IMR-90 (cell line): Measurements from ENCODE around the gene NCOA3. TPM values are rescaled to one million over a fixed set of nuclear protein-coding genes. Genes with fewer than 3 reads are reported as not detected.

Source experiments
- ATAC-seq: fragments of 200-7000 bp; cut with Tn5 transposase; 2 replicates; pipeline ENCODE4 v1.9.1; 2020; ENCODE audit warnings: low read depth, mild to moderate bottlenecking, moderate library complexity
- BruUV-seq: library from RNA; stranded (reverse); fragments of 400-500 nt; replicated peaks from 2 replicates; lab custom pipeline; 2021; lab: Mats Ljungman, UMichigan
- CTCF ChIA-PET: fragments of 300-600 bp; formaldehyde crosslinking; extraction: SDS; loops from one replicate; lab custom pipeline; 2021; ENCODE audit warnings: antibody characterized with exemption; lab: Yijun Ruan, JAX
- POLR2A ChIA-PET: fragments of 300-600 bp; sonication (Branson Sonifier 250); formaldehyde crosslinking; loops from one replicate; lab custom pipeline; 2022; ENCODE audit warnings: antibody characterized with exemption; ENCODE audit not compliant: unreplicated experiment; lab: Charles Lee
- DNase-seq: peaks from one replicate; pipeline ENCODE4 v3.0.0; 2013
- H2AFZ ChIP-seq: replicated peaks from 2 replicates; pipeline ENCODE3; 2013; ENCODE audit warnings: low read length, mild to moderate bottlenecking; ENCODE audit not compliant: poor library complexity
- H2AK5ac ChIP-seq: 2 replicates; pipeline ENCODE4 v1.6.1; 2013; ENCODE audit warnings: low read depth, low read length, inconsistent platforms
- H2AK9ac ChIP-seq: replicated peaks from 2 replicates; pipeline ENCODE3; 2013; ENCODE audit warnings: mild to moderate bottlenecking, low read depth, low read length, moderate library complexity; ENCODE audit not compliant: poor library complexity
- H2BK120ac ChIP-seq: 2 replicates; pipeline ENCODE4 v1.6.1; 2013; ENCODE audit warnings: low read depth, low read length, inconsistent platforms
- H2BK15ac ChIP-seq: 3 replicates; pipeline ENCODE4 v1.6.1; 2013; ENCODE audit warnings: low read depth, low read length, inconsistent platforms
- H2BK20ac ChIP-seq: 2 replicates; pipeline ENCODE4 v1.6.1; 2013; ENCODE audit warnings: low read depth, mild to moderate bottlenecking, inconsistent platforms, low read length, moderate library complexity
- H2BK5ac ChIP-seq: 2 replicates; pipeline ENCODE4 v1.6.1; 2013; ENCODE audit warnings: mild to moderate bottlenecking, low read depth, low read length, inconsistent platforms; ENCODE audit not compliant: poor library complexity, severe bottlenecking
- H3K14ac ChIP-seq: replicated peaks from 2 replicates; pipeline ENCODE4 v1.6.1; 2013; ENCODE audit warnings: low read depth, low read length, inconsistent platforms
- H3K18ac ChIP-seq: 2 replicates; pipeline ENCODE4 v1.6.1; 2013; ENCODE audit warnings: low read depth, low read length, control low read depth
- H3K23ac ChIP-seq: 2 replicates; pipeline ENCODE4 v1.6.1; 2013; ENCODE audit warnings: low read depth, low read length, inconsistent platforms
- H3K27ac ChIP-seq: 2 replicates; pipeline ENCODE4 v1.5.1; 2013; ENCODE audit warnings: mild to moderate bottlenecking, control low read depth, low read length; ENCODE audit not compliant: insufficient read depth
- H3K27me3 ChIP-seq: 2 replicates; pipeline ENCODE4 v1.6.1; 2013; ENCODE audit warnings: low read length; ENCODE audit not compliant: control insufficient read depth, insufficient read depth
- H3K36me3 ChIP-seq: 2 replicates; pipeline ENCODE4 v1.6.1; 2013; ENCODE audit warnings: low read length, mixed read lengths; ENCODE audit not compliant: control insufficient read depth, insufficient read depth
- H3K4ac ChIP-seq: 2 replicates; pipeline ENCODE4 v1.6.1; 2013; ENCODE audit warnings: low read depth, low read length, inconsistent platforms
- H3K4me1 ChIP-seq: 2 replicates; pipeline ENCODE4 v1.6.1; 2013; ENCODE audit warnings: low read length, mixed read lengths; ENCODE audit not compliant: control insufficient read depth, insufficient read depth
- H3K4me2 ChIP-seq: 2 replicates; pipeline ENCODE4 v1.6.1; 2013; ENCODE audit warnings: low read depth, mild to moderate bottlenecking, control low read depth, low read length, moderate library complexity
- H3K4me3 ChIP-seq: 2 replicates; pipeline ENCODE4 v1.5.1; 2013; ENCODE audit warnings: low read depth, mild to moderate bottlenecking, control low read depth, low read length, moderate library complexity; ENCODE audit not compliant: insufficient read depth
- H3K56ac ChIP-seq: 2 replicates; pipeline ENCODE4 v1.6.1; 2013; ENCODE audit warnings: low read length, inconsistent platforms; ENCODE audit not compliant: insufficient read depth; ENCODE audit errors: extremely low read depth
- H3K79me1 ChIP-seq, 2 experiments: 2 replicates each; pipeline ENCODE4 v1.6.1; 2013; ENCODE audit warnings: low read length in 2 of 2, inconsistent platforms in 1 of 2, low read depth in 1 of 2
- H3K9ac ChIP-seq: 2 replicates; pipeline ENCODE4 v1.6.1; 2013; ENCODE audit warnings: low read depth, low read length, control low read depth
- H3K9me1 ChIP-seq: 2 replicates; pipeline ENCODE4 v1.6.1; 2013; ENCODE audit warnings: low read length, inconsistent platforms; ENCODE audit not compliant: insufficient read depth
- H3K9me3 ChIP-seq: 2 replicates; pipeline ENCODE4 v1.6.1; 2013; ENCODE audit warnings: low read length; ENCODE audit not compliant: control insufficient read depth, insufficient read depth
- H4K20me1 ChIP-seq: 2 replicates; pipeline ENCODE4 v1.6.1; 2013; ENCODE audit warnings: low read length, inconsistent platforms; ENCODE audit not compliant: insufficient read depth
- H4K5ac ChIP-seq: 2 replicates; pipeline ENCODE4 v1.6.1; 2013; ENCODE audit warnings: mild to moderate bottlenecking, low read depth, low read length, control low read depth
- H4K8ac ChIP-seq, 2 experiments: 2 replicates each; pipeline ENCODE4 v1.6.1; 2013; ENCODE audit warnings: low read depth in 2 of 2, low read length in 2 of 2, control low read depth in 1 of 2, inconsistent platforms in 1 of 2
- H4K91ac ChIP-seq: 2 replicates; pipeline ENCODE4 v1.6.1; 2013; ENCODE audit warnings: low read depth, low read length, inconsistent platforms; ENCODE audit not compliant: insufficient read depth
- CEBPB ChIP-seq: IDR thresholded peaks from 2 replicates; pipeline ENCODE4 v1.6.1; 2012; ENCODE audit warnings: low read depth, low read length, improper control_type of control experiment
- RFX5 ChIP-seq: IDR thresholded peaks from 2 replicates; pipeline ENCODE4 v1.8.0; 2012; ENCODE audit warnings: low read depth, mild to moderate bottlenecking, low read length, moderate library complexity
- WGBS, 2 experiments: methylation state at CpG; one replicate each; pipeline versions ENCODE4 v1.1.5 to v1.1.7; 2013; ENCODE audit warnings: missing lambda C conversion rate in 2 of 2; ENCODE audit not compliant: insufficient read length in 1 of 2; ENCODE audit errors: extremely low coverage in 2 of 2; 5-methylcytosine and 5-hydroxymethylcytosine counted together
- dilution Hi-C: fragments of 300-500 bp; cut with HindIII; formaldehyde crosslinking; loops from one replicate; pipeline ENCODE4 v1.14.3; 2018; ENCODE audit warnings: low sequenced_read_pairs; ENCODE audit not compliant: unreplicated experiment
- in situ Hi-C: fragments of 300-500 bp; cut with MboI; formaldehyde crosslinking; loops from 3 replicates; pipeline ENCODE4 v1.14.3; 2019; ENCODE audit warnings: low sequenced_read_pairs, inconsistent platforms, mixed read lengths
- intact Hi-C: fragments of 100-400 bp; cut with micrococcal nuclease; formaldehyde crosslinking; loops from 2 replicates; pipeline ENCODE4 v1.10.0; 2022
- polyA plus RNA-seq, 3 experiments: library from polyadenylated mRNA; depleted of rRNA; stranded (reverse); fragments of >200 nt; gene quantifications; 2 replicates each; pipeline ENCODE4 v1.2.3, GENCODE V29; 2012; ENCODE audit warnings: low replicate concordance in 1 of 3
- total RNA-seq: library from RNA; depleted of rRNA; stranded (reverse); fragments of >200 nt; gene quantifications from 2 replicates; pipeline ENCODE4 v1.2.3, GENCODE V29; 2012

The NCOA3 gene
- total and polyA plus RNA-seq, 2 of the 4 experiments (the other 2 are of a cell fraction): 8.8 to 29.0 TPM

GRCh38 chr20:47502271-47503239 is 868 bp downstream of the NCOA3 start:
- Histone ChIP-seq H4K20me1 (peaks cover 33% of the 10 kb centered on the region; the same call in 1 of the 2 replicates), H2BK120ac (peak overlapping the region; percentile 38; the same call in 1 of the 2 replicates), H2BK15ac (no peak overlapping the region), H4K5ac (no peak overlapping the region), H3K14ac (peak overlapping the region; percentile 66), H3K18ac (peak overlapping the region; percentile 5), H3K4me2 (peak overlapping the region; percentile 94), H3K23ac (peak overlapping the region; percentile 80), H4K8ac (peak overlapping the region in 1 of 2 experiments; percentile 12; a peak in 2 of 4 replicates), H3K27ac (peak overlapping the region; percentile 85), H2AFZ (peak overlapping the region; percentile 95), H3K36me3 (no peaks in the 10 kb centered on the region), H4K91ac (peak overlapping the region; percentile 40), H3K4me3 (peak overlapping the region; percentile 60), H2BK20ac (no peak overlapping the region), H3K4me1 (peaks cover 6% of the 10 kb centered on the region), H3K9ac (peak overlapping the region; percentile 75), H2AK5ac (peak overlapping the region; percentile 32), H3K9me1 (peaks cover 3% of the 10 kb centered on the region; the same call in 1 of the 2 replicates), H3K9me3 (no peaks in the 10 kb centered on the region), H3K79me1 (peaks cover 0 to 34% of the 10 kb centered on the region in 2 experiments; a peak in 3 of 4 replicates), H3K27me3 (no peaks in the 10 kb centered on the region), H2BK5ac (peak overlapping the region; percentile 57), H3K4ac (peak overlapping the region; percentile 62), H2AK9ac (peak overlapping the region; percentile 93), H3K56ac (peak overlapping the region; percentile 89)
- DNase-seq (peak; percentile 62), ATAC-seq (peak; percentile 8; the same call in 1 of the 2 replicates)
- in situ Hi-C loops (no loop called here), dilution Hi-C loops (no loop called here), intact Hi-C loops (loop anchor here (2.0 to 5.0 kb wide), 4 partner anchors 75 to 298 kb away; no protein-coding TSS in a partner anchor)
- 0% methylated on average over 6 of the region's 34 CpGs; no CpG with 5 or more reads in 1 of the 2 experiments for WGBS, 2 experiments
- ChIA-PET CTCF (interaction anchor here (0.8 to 1.8 kb wide), 4 partner anchors 10 to 119 kb away, joined by 3 to 6 read pairs (median 3); no protein-coding TSS in a partner anchor), POLR2A (interaction anchor here (0.5 to 1.3 kb wide), 4 partner anchors 9 to 128 kb away, joined by 3 to 5 read pairs (median 3); no protein-coding TSS in a partner anchor)
- no TSS peak for BruUV-seq
- TF ChIP-seq RFX5 (no peak), CEBPB (peak; percentile 69)
